GM13976 (cell line): ENCODE results near the gene TMLHE.
"Not testable (repeated sequence)": the region's sequence is repeated elsewhere in the genome, so short reads cannot be mapped to it uniquely, and the experiment has no call there.

Experiments used
- DNase-seq: peaks from one replicate; pipeline ENCODE4 v3.0.0; 2012; ENCODE audit warnings: low spot score
- CTCF ChIP-seq: IDR thresholded peaks from 2 replicates; pipeline ENCODE4 v1.5.1; 2012; ENCODE audit warnings: borderline replicate concordance, mild to moderate bottlenecking; ENCODE audit not compliant: insufficient read depth; ENCODE audit errors: extremely low read depth, missing control alignments, control extremely low read depth
- in situ Hi-C: fragments of 300-500 bp; cut with MboI; formaldehyde crosslinking; loops from one replicate; pipeline ENCODE4 v1.12.0; 2022; ENCODE audit warnings: low sequenced_read_pairs, mixed read lengths, inconsistent platforms; ENCODE audit not compliant: unreplicated experiment

TMLHE gene

GRCh38 chrX:155632431-155633100, 19.8 kb upstream of the TMLHE start:
- peak; percentile 5 for DNase-seq
- no peak for TF ChIP-seq CTCF
- in situ Hi-C loops = no loop called here

- in situ Hi-C loops, DNase-seq: not testable (repeated sequence)
Measured at GRCh38 chrX:155620110-155620509, 7.4 kb upstream of the TMLHE start.

GRCh38 chrX:155615938-155616337, 3.2 kb upstream of the TMLHE start:
- in situ Hi-C loops = no loop called here
- DNase-seq = no peak
- no peak for TF ChIP-seq CTCF

- in situ Hi-C loops = no loop called here
- TF ChIP-seq CTCF = no peak
- DNase-seq = no peak
Measured at GRCh38 chrX:155613927-155614559, 1.3 kb upstream of the TMLHE start.

- DNase-seq = no peak
- no peak for TF ChIP-seq CTCF
- in situ Hi-C loops = no loop called here
Measured at GRCh38 chrX:155611302-155611701, 1.4 kb downstream of the TMLHE start.

GRCh38 chrX:155592981-155593380, 19.8 kb downstream of the TMLHE start:
- DNase-seq = no peak
- in situ Hi-C loops = no loop called here
- no peak for TF ChIP-seq CTCF

- DNase-seq = no peak
- in situ Hi-C loops = no loop called here
- TF ChIP-seq CTCF = no peak
Measured at GRCh38 chrX:155592331-155592730, 20.4 kb downstream of the TMLHE start.
